K562 (cell line): ENCODE measurements around the gene TPD52L1. TPM values are rescaled to one million over a fixed set of nuclear protein-coding genes. Genes with fewer than 3 reads are reported as not detected.
A peak's percentile ranks its signal among the peaks of the same experiment; 100 is the strongest.

ENCODE experiments used
- BCLAF1 ChIP-seq, 2 experiments: fragments of 450-650 bp in 1 of 2; IDR thresholded peaks; 2 replicates each; pipeline ENCODE4 v1.6.1; 2011 to 2017; ENCODE audit warnings: low read depth in 2 of 2, antibody characterized with exemption in 1 of 2, borderline replicate concordance in 1 of 2, low read length in 1 of 2, mild to moderate bottlenecking in 1 of 2, mixed read lengths in 1 of 2; ENCODE audit not compliant: control insufficient read depth in 1 of 2
- EP400 ChIP-seq: fragments of 450-650 bp; IDR thresholded peaks from 2 replicates; pipeline ENCODE4 v1.6.1; 2017; ENCODE audit warnings: antibody characterized with exemption, mild to moderate bottlenecking, moderate library complexity
- ILK ChIP-seq: fragments of 450-650 bp; IDR thresholded peaks from 2 replicates; pipeline ENCODE4 v1.6.1; 2016; ENCODE audit warnings: missing genetic modification characterization, low read depth, mild to moderate bottlenecking, missing compliant biosample characterization, moderate library complexity, borderline replicate concordance
- KDM4B ChIP-seq, 2 experiments: fragments of 450-650 bp in 1 of 2; sonication (generic) in 1 of 2; IDR thresholded peaks; 2 replicates each; pipeline ENCODE4 v1.6.1; 2016 to 2017; ENCODE audit warnings: borderline replicate concordance in 2 of 2, antibody characterized with exemption in 1 of 2, low read depth in 1 of 2, mild to moderate bottlenecking in 1 of 2
- KLF13 ChIP-seq: fragments of 450-650 bp; IDR thresholded peaks from 2 replicates; pipeline ENCODE4 v1.6.1; 2016; ENCODE audit warnings: missing genetic modification characterization, low read depth, mild to moderate bottlenecking, missing compliant biosample characterization, moderate library complexity, borderline replicate concordance
- MAFG ChIP-seq: fragments of 450-650 bp; conservative IDR thresholded peaks from 2 replicates; pipeline ENCODE4 v1.6.1; 2016; ENCODE audit warnings: missing genetic modification characterization, missing compliant biosample characterization
- POLR2B ChIP-seq: fragments of 450-650 bp; IDR thresholded peaks from 2 replicates; pipeline ENCODE4 v1.6.1; 2018; ENCODE audit warnings: low read depth; ENCODE audit not compliant: partially characterized antibody
- PTRF ChIP-seq: fragments of 450-650 bp; IDR thresholded peaks from 2 replicates; pipeline ENCODE4 v1.6.1; 2016; ENCODE audit warnings: mild to moderate bottlenecking, missing genetic modification characterization, missing compliant biosample characterization
- RFX1 ChIP-seq: fragments of 450-650 bp; IDR thresholded peaks from 2 replicates; pipeline ENCODE4 v1.6.1; 2016; ENCODE audit warnings: mild to moderate bottlenecking, moderate library complexity
- SMAD1 ChIP-seq: fragments of 150-350 bp; IDR thresholded peaks from 2 replicates; pipeline ENCODE4 v1.6.1; 2014; ENCODE audit warnings: low read length, low read depth; ENCODE audit not compliant: partially characterized antibody
- TEAD4 ChIP-seq, 2 experiments: sonication (generic) in 1 of 2; formaldehyde crosslinking in 1 of 2; IDR thresholded peaks; 2 replicates each; pipeline versions ENCODE4 v1.6.1 to v1.8.0; 2012 to 2022; ENCODE audit warnings: borderline replicate concordance in 1 of 2, inconsistent platforms in 1 of 2, low read length in 1 of 2, mild to moderate bottlenecking in 1 of 2, missing genetic modification reagents in 1 of 2
- ZNF217 ChIP-seq: sonication (generic); formaldehyde crosslinking; IDR thresholded peaks from 2 replicates; pipeline ENCODE4 v1.8.0; 2022; ENCODE audit warnings: mild to moderate bottlenecking, missing genetic modification reagents
- ZNF280B ChIP-seq: fragments of 250-450 bp; sonication (Bioruptor Pico); IDR thresholded peaks from 2 replicates; pipeline ENCODE4 v1.5.1; 2021; ENCODE audit warnings: mild to moderate bottlenecking
- ZNF695 ChIP-seq: fragments of 450-650 bp; formaldehyde crosslinking; IDR thresholded peaks from 2 replicates; pipeline ENCODE4 v1.4.0; 2020; ENCODE audit warnings: mild to moderate bottlenecking, moderate library complexity
- polyA plus RNA-seq, 8 experiments: library from polyadenylated mRNA; depleted of rRNA in 4 of 8; stranded (reverse) in 5 of 8; unstranded in 3 of 8; fragments of >200 nt; fragmentation: Nextera tagmentation in 2 of 8; fragmentation: Illumina TruSeq in 1 of 8; extraction: Ambion mirVana in 2 of 8; extraction: Trizol in 1 of 8; gene quantifications; 2 replicates each; pipeline versions ENCODE4 v1.2.1 to v1.2.3, GENCODE V29; 2011 to 2014; ENCODE audit warnings: inconsistent platforms in 1 of 8, missing spikeins in 1 of 8
- total RNA-seq, 7 experiments: library from RNA; depleted of rRNA in 6 of 7; stranded (reverse); fragments of >200 nt in 6 of 7; fragmentation: Illumina TruSeq in 2 of 7; extraction: Trizol in 2 of 7; gene quantifications; 2 replicates each; pipeline versions ENCODE4 v1.2.1 to v1.2.3, GENCODE V29; 2011 to 2021; ENCODE audit warnings: low replicate concordance in 1 of 7
- TF ChIP-seq, protein P1 (sequence below): sonication (generic); IDR thresholded peaks from 2 replicates; pipeline ENCODE4 v1.6.1; 2016
- TF ChIP-seq, protein P2 (sequence below), 3 experiments: IDR thresholded peaks in 2 of 3; conservative IDR thresholded peaks in 1 of 3; 2 replicates each; pipeline ENCODE4 v1.5.1; 2011 to 2012; ENCODE audit warnings: low read length in 3 of 3, mild to moderate bottlenecking in 3 of 3, control low read depth in 2 of 3, improper control_type of control experiment in 1 of 3, inconsistent platforms in 1 of 3, low read depth in 1 of 3, mixed read lengths in 1 of 3, moderate library complexity in 1 of 3; ENCODE audit not compliant: insufficient read depth in 2 of 3

TPD52L1 gene
- total and polyA plus RNA-seq, 9 of the 15 experiments (the other 6 are each of a cell fraction or from before 2014, with no cell fraction given) = 12.9 to 149 (median 75.7) TPM

DNA sequence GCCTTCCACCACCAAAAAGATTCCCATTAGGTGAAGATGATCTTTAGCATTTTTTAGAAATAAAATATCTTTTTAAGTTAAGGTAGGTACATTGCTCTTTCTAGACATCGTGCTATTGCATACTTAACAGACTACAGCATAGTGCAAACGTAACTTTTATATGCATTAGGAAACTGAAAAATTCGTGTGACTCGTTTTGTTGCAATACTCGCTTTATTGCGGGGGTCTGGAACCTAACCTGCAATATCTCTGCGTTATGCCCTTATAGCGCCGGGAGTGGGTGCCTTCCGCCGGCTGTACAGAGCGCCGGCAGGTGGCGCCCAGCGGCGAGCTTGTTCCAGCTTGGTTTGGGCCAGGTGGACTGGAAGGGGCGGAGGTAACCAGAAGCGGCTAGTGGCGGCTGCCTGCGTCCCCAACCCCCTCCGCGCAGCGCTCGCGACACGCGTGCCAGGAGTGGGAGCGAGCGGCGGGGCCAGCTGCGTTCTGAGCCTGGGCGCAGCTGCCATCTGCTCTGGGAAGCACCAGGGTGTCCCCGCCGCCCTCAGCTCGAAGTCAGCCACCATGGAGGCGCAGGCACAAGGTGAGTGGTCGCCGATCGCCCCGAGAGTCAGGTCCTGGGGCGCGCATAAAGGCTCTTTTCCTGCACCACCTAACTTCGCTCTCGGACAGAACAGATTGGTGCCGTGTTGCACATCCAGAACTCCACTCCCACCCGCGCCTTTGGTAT lies at the start of gene TPD52L1 (continued):
- TF ChIP-seq, protein P1, sequence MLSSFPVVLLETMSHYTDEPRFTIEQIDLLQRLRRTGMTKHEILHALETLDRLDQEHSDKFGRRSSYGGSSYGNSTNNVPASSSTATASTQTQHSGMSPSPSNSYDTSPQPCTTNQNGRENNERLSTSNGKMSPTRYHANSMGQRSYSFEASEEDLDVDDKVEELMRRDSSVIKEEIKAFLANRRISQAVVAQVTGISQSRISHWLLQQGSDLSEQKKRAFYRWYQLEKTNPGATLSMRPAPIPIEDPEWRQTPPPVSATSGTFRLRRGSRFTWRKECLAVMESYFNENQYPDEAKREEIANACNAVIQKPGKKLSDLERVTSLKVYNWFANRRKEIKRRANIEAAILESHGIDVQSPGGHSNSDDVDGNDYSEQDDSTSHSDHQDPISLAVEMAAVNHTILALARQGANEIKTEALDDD = peak; percentile 81
- TF ChIP-seq ZNF280B (CRISPR knock-in tag) = no peak
- TF ChIP-seq, protein P2, sequence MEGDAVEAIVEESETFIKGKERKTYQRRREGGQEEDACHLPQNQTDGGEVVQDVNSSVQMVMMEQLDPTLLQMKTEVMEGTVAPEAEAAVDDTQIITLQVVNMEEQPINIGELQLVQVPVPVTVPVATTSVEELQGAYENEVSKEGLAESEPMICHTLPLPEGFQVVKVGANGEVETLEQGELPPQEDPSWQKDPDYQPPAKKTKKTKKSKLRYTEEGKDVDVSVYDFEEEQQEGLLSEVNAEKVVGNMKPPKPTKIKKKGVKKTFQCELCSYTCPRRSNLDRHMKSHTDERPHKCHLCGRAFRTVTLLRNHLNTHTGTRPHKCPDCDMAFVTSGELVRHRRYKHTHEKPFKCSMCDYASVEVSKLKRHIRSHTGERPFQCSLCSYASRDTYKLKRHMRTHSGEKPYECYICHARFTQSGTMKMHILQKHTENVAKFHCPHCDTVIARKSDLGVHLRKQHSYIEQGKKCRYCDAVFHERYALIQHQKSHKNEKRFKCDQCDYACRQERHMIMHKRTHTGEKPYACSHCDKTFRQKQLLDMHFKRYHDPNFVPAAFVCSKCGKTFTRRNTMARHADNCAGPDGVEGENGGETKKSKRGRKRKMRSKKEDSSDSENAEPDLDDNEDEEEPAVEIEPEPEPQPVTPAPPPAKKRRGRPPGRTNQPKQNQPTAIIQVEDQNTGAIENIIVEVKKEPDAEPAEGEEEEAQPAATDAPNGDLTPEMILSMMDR (IDR thresholded peaks at IDR 0.05 in 2 of 3, conservative IDR thresholded peaks at IDR 0.05 in 1 of 3; ENCODE audit: insufficient read depth in 2 of 3, low read depth in 1 of 3, low read length in 3 of 3) = peak; percentile 89 to 95 (median 92)
- no peak for TF ChIP-seq RFX1
- peak in 1 of 2 experiments; percentile 66; a peak in 1 of 4 replicates for TF ChIP-seq KDM4B (IDR thresholded peaks at IDR 0.05; ENCODE audit: borderline replicate concordance in 2 of 2, low read depth in 1 of 2)
- no peak for TF ChIP-seq MAFG (tag)
- no peak for TF ChIP-seq SMAD1
- no peak for TF ChIP-seq PTRF (tag)
- TF ChIP-seq ZNF695 (CRISPR knock-in tag) = no peak
- TF ChIP-seq BCLAF1 (IDR thresholded peaks at IDR 0.05; ENCODE audit: borderline replicate concordance in 1 of 2, control insufficient read depth in 1 of 2, low read depth in 2 of 2, low read length in 1 of 2) = no peak
- TF ChIP-seq EP400 = peak; percentile 83
- TF ChIP-seq ZNF217 (CRISPR knock-in tag) = no peak
- peak; percentile 49 for TF ChIP-seq POLR2B
- 0 out of 2 replicates have a peak, but pooled peaks have one; percentile 31 for TF ChIP-seq TEAD4 (IDR thresholded peaks at IDR 0.05; ENCODE audit: low read length)
- no peak for TF ChIP-seq TEAD4 (CRISPR knock-in tag; IDR thresholded peaks at IDR 0.05; ENCODE audit: borderline replicate concordance)
- no peak for TF ChIP-seq ILK (tag)
- 0 out of 2 replicates have a peak, but pooled peaks have one; percentile 14 for TF ChIP-seq KLF13
